GM12878 (cell line): ENCODE measurements around the gene TSHZ1. TPM values are rescaled to one million over a fixed set of nuclear protein-coding genes. Genes with fewer than 3 reads are reported as not detected.

Source experiments
- ATAC-seq: fragments of 200-7000 bp; cut with Tn5 transposase; 3 replicates; pipeline ENCODE4 v1.9.1; 2020; ENCODE audit warnings: mild to moderate bottlenecking, moderate library complexity
- BruUV-seq: library from RNA; stranded (reverse); fragments of 400-500 nt; replicated peaks from 2 replicates; lab custom pipeline; 2021; lab: Mats Ljungman, UMichigan
- CTCF ChIA-PET: fragments of 300-600 bp; sonication (Branson Sonifier 250); formaldehyde crosslinking; extraction: SDS; loops from one replicate; lab custom pipeline; 2021; ENCODE audit warnings: inconsistent platforms; lab: Yijun Ruan, JAX
- POLR2A ChIA-PET: fragments of 350-600 bp; formaldehyde crosslinking; extraction: SDS; loops from one replicate; lab custom pipeline; 2021; ENCODE audit warnings: inconsistent platforms; lab: Charles Lee
- RAD21 ChIA-PET: fragments of 300-600 bp; sonication (Branson Sonifier 250); formaldehyde crosslinking; loops from one replicate; lab custom pipeline; 2023; ENCODE audit warnings: antibody characterized with exemption; ENCODE audit not compliant: unreplicated experiment; lab: Charles Lee
- SMC1A ChIA-PET: fragments of 300-600 bp; sonication (Branson Sonifier 250); formaldehyde crosslinking; loops from one replicate; lab custom pipeline; 2023; ENCODE audit not compliant: unreplicated experiment, uncharacterized antibody; lab: Charles Lee
- DNase-seq: peaks from one replicate; pipeline ENCODE4 v3.0.0-alpha.2; 2011; ENCODE audit warnings: low read depth, low spot score
- FAIRE-seq: peaks from 3 replicates; lab custom pipeline; 2011; peaks lifted over from hg19 to GRCh38; lab: Jason Lieb, UNC
- H2AFZ ChIP-seq: 2 replicates; pipeline ENCODE4 v1.6.0; 2011; ENCODE audit warnings: low read depth, low read length, control low read depth; ENCODE audit not compliant: control insufficient read depth
- H3K27ac ChIP-seq: 2 replicates; pipeline ENCODE4 v1.5.1; 2011; ENCODE audit warnings: control low read depth; ENCODE audit not compliant: control insufficient read depth, insufficient read depth
- H3K27me3 ChIP-seq, 2 experiments: replicated peaks in 1 of 2; 2 replicates each; pipeline versions ENCODE4 v1.6.0 to v1.6.1; 2011; ENCODE audit warnings: low read length in 1 of 2; ENCODE audit not compliant: control insufficient read depth in 2 of 2, insufficient read depth in 2 of 2
- H3K36me3 ChIP-seq, 2 experiments: 2 replicates each; pipeline ENCODE4 v1.5.1; 2011; ENCODE audit warnings: low read length in 1 of 2; ENCODE audit not compliant: control insufficient read depth in 2 of 2, insufficient read depth in 2 of 2
- H3K4me1 ChIP-seq: 2 replicates; pipeline ENCODE4 v1.6.1; 2011; ENCODE audit warnings: mild to moderate bottlenecking, low read length, moderate library complexity, mixed read lengths; ENCODE audit not compliant: control insufficient read depth, insufficient read depth
- H3K4me2 ChIP-seq: 2 replicates; pipeline ENCODE4 v1.6.0; 2011; ENCODE audit warnings: control low read depth; ENCODE audit not compliant: control insufficient read depth, insufficient read depth
- H3K4me3 ChIP-seq: fragments of 200-600 bp; sonication (generic); 2 replicates; pipeline ENCODE4 v1.5.1; 2016
- H3K79me2 ChIP-seq: 2 replicates; pipeline ENCODE4 v1.6.0; 2011; ENCODE audit warnings: low read length; ENCODE audit not compliant: control insufficient read depth, insufficient read depth
- H3K9ac ChIP-seq: 2 replicates; pipeline ENCODE4 v1.8.0; 2011; ENCODE audit warnings: low read length, control low read depth, mixed read lengths; ENCODE audit not compliant: control insufficient read depth, insufficient read depth
- H3K9me3 ChIP-seq: replicated peaks from 3 replicates; pipeline ENCODE4 v1.5.1; 2011; ENCODE audit warnings: mild to moderate bottlenecking, low read length; ENCODE audit not compliant: control insufficient read depth, insufficient read depth
- H4K20me1 ChIP-seq: 2 replicates; pipeline ENCODE4 v1.6.0; 2011; ENCODE audit not compliant: control insufficient read depth, insufficient read depth
- CHD4 ChIP-seq: fragments of 200-600 bp; sonication (generic); IDR thresholded peaks from 2 replicates; pipeline ENCODE4 v1.6.1; 2016; ENCODE audit warnings: mild to moderate bottlenecking
- SMARCA5 ChIP-seq: fragments of 450-650 bp; IDR thresholded peaks from 2 replicates; pipeline ENCODE4 v1.6.1; 2017; ENCODE audit warnings: mild to moderate bottlenecking
- ZBED1 ChIP-seq: IDR thresholded peaks from 2 replicates; pipeline ENCODE4 v1.6.1; 2016; ENCODE audit warnings: borderline replicate concordance
- ZSCAN29 ChIP-seq: fragments of 450-650 bp; IDR thresholded peaks from 2 replicates; pipeline ENCODE4 v1.6.1; 2017; ENCODE audit warnings: mild to moderate bottlenecking, moderate library complexity
- WGBS: methylation state at CpG from one replicate; pipeline ENCODE4 v1.1.6; 2016; ENCODE audit warnings: low lambda C conversion rate; ENCODE audit not compliant: insufficient replicate concordance, insufficient coverage; ENCODE audit errors: missing lambda C conversion rate; 5-methylcytosine and 5-hydroxymethylcytosine counted together
- in situ Hi-C: fragments of 300-500 bp; cut with MboI; formaldehyde crosslinking; loops from 9 replicates; pipeline ENCODE4 v1.14.3; 2018; ENCODE audit warnings: mixed read lengths
- intact Hi-C: fragments of 100-400 bp; cut with micrococcal nuclease; formaldehyde crosslinking; loops from one replicate; pipeline ENCODE4 v1.14.2; 2022; ENCODE audit not compliant: unreplicated experiment
- polyA plus RNA-seq, 11 experiments: library from polyadenylated mRNA; depleted of rRNA in 4 of 11; unstranded in 6 of 11; stranded (reverse) in 5 of 11; fragments of >200 nt; fragmentation: Nextera tagmentation in 4 of 11; fragmentation: Illumina TruSeq in 1 of 11; extraction: Ambion mirVana in 4 of 11; extraction: Trizol in 1 of 11; gene quantifications; 1 replicate in 1 of 11; 2 replicates in 10 of 11; pipeline versions ENCODE4 v1.2.1 to v1.2.3, GENCODE V29; 2011 to 2016; ENCODE audit warnings: inconsistent platforms in 2 of 11, missing spikeins in 2 of 11, low read depth in 1 of 11
- total RNA-seq, 4 experiments: library from RNA; depleted of rRNA in 3 of 4; stranded (reverse); fragments of >200 nt in 3 of 4; fragmentation: Illumina TruSeq in 1 of 4; extraction: Trizol in 1 of 4; gene quantifications; 2 replicates each; pipeline versions ENCODE4 v1.2.1 to v1.2.3, GENCODE V29; 2013 to 2021
- TF ChIP-seq, protein P1 (sequence below): IDR thresholded peaks from 2 replicates; pipeline ENCODE4 v1.6.1; 2011; ENCODE audit warnings: low read depth, low read length, improper control_type of control experiment, borderline replicate concordance
- TF ChIP-seq, protein P2 (sequence below): IDR thresholded peaks from 2 replicates; pipeline ENCODE4 v1.6.1; 2012; ENCODE audit warnings: improper control_type of control experiment, low read depth, low read length; ENCODE audit not compliant: insufficient replicate concordance
- TF ChIP-seq, protein P3 (sequence below): IDR thresholded peaks from 2 replicates; pipeline ENCODE4 v1.6.1; 2012; ENCODE audit warnings: low read depth, low read length, improper control_type of control experiment

TSHZ1 gene
- total and polyA plus RNA-seq, 10 of the 15 experiments (the other 5 are each of a cell fraction or from before 2014, with no cell fraction given) = 2.2 to 15.2 (median 5.1) TPM

DNA sequence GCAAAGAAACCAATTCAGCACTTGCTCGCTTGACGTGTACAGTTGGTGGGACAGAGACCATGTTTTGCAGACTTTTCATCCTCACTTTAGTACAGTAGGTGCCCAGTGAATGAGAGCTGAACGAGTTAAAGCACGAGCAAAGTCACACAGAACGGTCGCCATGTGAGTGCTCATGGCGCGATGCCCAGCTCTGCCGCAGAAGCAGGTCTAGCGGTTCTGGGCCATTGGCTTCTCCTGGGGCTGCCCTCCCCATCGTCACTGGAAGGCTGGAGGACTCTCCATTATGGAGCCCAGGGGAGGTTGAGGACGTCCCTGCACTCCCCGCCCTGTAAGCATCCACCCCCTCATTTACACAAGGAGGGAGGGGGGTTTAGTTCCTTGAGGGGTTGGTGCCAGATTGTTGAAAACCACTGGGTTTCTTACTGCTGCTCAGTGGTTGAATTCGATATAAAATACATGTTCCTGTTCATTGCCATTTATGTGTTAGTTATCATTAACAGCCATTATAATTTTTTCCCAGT, 26.6 kb upstream of the TSHZ1 start:
- no peak overlapping the region for H3K27ac ChIP-seq
- in situ Hi-C loops = no loop called here
- TF ChIP-seq, protein P1, sequence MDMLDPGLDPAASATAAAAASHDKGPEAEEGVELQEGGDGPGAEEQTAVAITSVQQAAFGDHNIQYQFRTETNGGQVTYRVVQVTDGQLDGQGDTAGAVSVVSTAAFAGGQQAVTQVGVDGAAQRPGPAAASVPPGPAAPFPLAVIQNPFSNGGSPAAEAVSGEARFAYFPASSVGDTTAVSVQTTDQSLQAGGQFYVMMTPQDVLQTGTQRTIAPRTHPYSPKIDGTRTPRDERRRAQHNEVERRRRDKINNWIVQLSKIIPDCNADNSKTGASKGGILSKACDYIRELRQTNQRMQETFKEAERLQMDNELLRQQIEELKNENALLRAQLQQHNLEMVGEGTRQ = no peak
- no peak for TF ChIP-seq ZSCAN29
- TF ChIP-seq, protein P2, sequence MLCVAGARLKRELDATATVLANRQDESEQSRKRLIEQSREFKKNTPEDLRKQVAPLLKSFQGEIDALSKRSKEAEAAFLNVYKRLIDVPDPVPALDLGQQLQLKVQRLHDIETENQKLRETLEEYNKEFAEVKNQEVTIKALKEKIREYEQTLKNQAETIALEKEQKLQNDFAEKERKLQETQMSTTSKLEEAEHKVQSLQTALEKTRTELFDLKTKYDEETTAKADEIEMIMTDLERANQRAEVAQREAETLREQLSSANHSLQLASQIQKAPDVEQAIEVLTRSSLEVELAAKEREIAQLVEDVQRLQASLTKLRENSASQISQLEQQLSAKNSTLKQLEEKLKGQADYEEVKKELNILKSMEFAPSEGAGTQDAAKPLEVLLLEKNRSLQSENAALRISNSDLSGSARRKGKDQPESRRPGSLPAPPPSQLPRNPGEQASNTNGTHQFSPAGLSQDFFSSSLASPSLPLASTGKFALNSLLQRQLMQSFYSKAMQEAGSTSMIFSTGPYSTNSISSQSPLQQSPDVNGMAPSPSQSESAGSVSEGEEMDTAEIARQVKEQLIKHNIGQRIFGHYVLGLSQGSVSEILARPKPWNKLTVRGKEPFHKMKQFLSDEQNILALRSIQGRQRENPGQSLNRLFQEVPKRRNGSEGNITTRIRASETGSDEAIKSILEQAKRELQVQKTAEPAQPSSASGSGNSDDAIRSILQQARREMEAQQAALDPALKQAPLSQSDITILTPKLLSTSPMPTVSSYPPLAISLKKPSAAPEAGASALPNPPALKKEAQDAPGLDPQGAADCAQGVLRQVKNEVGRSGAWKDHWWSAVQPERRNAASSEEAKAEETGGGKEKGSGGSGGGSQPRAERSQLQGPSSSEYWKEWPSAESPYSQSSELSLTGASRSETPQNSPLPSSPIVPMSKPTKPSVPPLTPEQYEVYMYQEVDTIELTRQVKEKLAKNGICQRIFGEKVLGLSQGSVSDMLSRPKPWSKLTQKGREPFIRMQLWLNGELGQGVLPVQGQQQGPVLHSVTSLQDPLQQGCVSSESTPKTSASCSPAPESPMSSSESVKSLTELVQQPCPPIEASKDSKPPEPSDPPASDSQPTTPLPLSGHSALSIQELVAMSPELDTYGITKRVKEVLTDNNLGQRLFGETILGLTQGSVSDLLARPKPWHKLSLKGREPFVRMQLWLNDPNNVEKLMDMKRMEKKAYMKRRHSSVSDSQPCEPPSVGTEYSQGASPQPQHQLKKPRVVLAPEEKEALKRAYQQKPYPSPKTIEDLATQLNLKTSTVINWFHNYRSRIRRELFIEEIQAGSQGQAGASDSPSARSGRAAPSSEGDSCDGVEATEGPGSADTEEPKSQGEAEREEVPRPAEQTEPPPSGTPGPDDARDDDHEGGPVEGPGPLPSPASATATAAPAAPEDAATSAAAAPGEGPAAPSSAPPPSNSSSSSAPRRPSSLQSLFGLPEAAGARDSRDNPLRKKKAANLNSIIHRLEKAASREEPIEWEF = no peak
- TF ChIP-seq ZBED1 = no peak
- TF ChIP-seq, protein P3, sequence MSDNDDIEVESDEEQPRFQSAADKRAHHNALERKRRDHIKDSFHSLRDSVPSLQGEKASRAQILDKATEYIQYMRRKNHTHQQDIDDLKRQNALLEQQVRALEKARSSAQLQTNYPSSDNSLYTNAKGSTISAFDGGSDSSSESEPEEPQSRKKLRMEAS = no peak
- no peak for TF ChIP-seq CHD4
- TF ChIP-seq SMARCA5 = no peak
- TF ChIP-seq, all 136 proteins: peak for 0
- H3K79me2 ChIP-seq = no peaks in the 10 kb centered on the region
- WGBS = 61% methylated on average over 14 of the region's 14 CpGs
- ChIA-PET CTCF (no interaction called here), POLR2A (no interaction called here), RAD21 (no interaction called here), SMC1A (no interaction called here)
- no peaks in the 10 kb centered on the region for H3K4me1 ChIP-seq
- H4K20me1 ChIP-seq = no peaks in the 10 kb centered on the region
- intact Hi-C loops = no loop called here
- H3K9me3 ChIP-seq = no peaks in the 10 kb centered on the region; the same call in 2 of the 3 replicates
- H3K4me3 ChIP-seq = no peak overlapping the region
- FAIRE-seq (no peak), DNase-seq (no peak), ATAC-seq (no peak)
- no peak overlapping the region for H2AFZ ChIP-seq
- no TSS peak for BruUV-seq
- H3K9ac ChIP-seq = no peak overlapping the region
- H3K27me3 ChIP-seq = no peaks in the 10 kb centered on the region
- H3K36me3 ChIP-seq = no peaks in the 10 kb centered on the region
- no peak overlapping the region for H3K4me2 ChIP-seq
